NK-92 treated with Interleukin-12 subunit alpha and Interleukin-12 subunit beta, amount 100 ng/mL, for 24 hours (cell line): ENCODE measurements around the gene TAS2R38.

ENCODE experiments used
- DNase-seq: peaks from one replicate; lab custom pipeline; 2025; lab: John Stamatoyannopoulos, UW

Gene TAS2R38

DNA sequence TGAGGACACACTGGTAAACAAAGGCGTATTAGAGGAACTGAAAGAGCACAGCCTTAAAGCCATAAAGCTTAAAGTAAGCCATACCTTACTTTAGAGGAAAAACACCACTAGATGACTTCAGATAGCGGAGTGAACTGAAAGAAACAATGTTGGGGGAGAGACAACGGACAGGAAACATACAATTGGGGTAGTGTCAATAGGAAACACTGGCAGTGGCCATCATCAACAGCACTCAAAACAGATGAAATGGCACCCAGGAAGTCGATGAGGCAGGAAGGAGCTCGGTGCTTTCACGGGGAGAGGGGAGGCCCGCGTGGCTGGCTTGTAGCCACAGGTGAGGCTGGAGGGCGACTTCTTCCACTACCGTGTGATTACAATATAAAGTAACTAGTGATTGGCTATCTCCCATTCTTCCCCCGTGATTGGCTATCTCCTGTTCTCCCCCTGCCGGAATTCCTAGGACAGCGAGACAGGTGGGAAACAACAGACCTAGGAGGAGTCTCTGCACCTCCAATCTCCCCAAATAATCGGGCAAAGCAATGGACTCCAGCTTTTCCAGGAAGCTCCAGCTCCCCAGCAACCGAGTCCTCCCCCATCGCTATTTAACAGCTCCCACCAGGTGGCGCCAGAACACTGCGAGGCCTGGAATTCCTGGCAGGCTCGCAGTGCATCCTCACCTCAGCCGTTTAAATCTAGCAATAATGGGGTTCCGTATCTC, 2.4 kb upstream of the TAS2R38 start:
- peak; percentile 53 for DNase-seq

GRCh38 chr7:141974831-141975230, 1.3 kb upstream of the TAS2R38 start:
- DNase-seq, result no peak

DNA sequence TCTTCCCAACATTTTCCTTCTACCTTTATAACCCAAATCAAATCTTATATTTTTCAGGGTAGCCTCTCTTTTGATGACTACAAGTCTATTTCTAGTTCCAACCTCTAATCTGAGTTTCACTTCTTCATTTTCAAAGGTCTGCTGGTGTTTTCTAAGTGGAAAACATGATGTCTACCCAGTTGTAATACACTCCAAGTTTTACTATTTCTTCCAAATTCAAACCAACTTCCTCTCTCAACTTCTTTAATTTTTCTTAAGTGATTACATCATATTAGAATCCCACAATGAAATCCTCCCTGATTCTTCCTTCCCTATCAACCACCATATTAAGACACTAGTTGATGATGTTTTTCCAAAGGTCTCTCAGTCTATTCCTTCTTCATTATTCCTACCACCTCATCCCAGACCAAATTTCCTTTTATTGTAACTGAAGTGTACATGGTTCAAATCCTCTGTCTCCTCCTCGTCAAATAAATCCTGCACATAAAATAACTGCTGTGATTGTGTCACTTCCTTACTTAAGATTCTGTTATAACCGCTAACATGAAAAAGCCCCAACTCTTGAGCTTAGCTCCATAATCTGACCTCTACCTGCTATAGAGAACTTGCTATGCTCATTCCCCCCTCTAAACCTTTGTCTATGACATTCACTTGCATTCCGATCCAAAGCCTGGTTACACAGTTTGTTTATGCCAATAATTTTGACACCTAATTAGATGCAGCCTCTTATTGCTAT, 12.7 kb downstream of the TAS2R38 start:
- DNase-seq, result no peak

DNA sequence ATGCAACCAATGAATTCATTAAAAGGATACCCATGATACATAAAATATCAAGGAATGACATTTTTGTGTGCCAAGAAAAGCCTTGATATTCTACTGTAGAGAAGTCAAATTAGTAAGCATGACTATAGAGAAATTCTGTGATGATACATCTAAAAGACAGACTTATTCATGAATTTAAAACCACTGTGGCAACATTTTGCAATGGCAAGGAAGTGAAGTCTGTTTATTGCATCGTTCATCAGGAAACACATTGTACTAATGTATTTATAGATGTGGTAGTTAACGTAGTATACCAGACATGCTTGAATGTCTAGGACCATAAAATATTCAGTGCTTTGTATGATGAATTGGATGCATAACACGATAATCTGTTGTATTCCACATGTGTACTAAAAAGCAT, 17.5 kb downstream of the TAS2R38 start:
- no peak for DNase-seq

DNA sequence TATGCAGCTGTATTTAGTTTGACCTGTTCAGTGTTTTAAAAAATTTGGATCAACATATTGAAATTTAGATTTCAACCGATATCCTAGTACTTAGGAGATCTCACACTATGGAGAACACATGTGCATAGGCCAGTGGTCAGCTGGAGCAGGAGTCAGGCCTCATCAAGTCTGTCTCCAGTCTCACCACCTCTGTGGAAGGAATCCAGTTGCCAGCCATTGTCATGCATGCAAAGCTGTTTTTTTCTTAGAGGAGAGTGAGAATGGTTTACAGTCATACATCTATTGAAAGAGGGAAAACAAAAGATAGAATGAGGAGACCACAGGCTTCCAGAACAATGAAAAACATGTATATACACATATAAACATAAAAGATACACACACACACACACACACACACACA, 19.2 kb downstream of the TAS2R38 start:
- DNase-seq, result no peak

GRCh38 chr7:141952461-141952860, 21.1 kb downstream of the TAS2R38 start:
- no peak for DNase-seq

- DNase-seq, result no peak
These were observed 22.8 kb downstream of the TAS2R38 start for GRCh38 chr7:141950806-141951205.

- no peak for DNase-seq
These were observed 23.7 kb downstream of the TAS2R38 start for GRCh38 chr7:141949911-141950310.

- DNase-seq, result no peak
These were observed 24.1 kb downstream of the TAS2R38 start for GRCh38 chr7:141949451-141949850.

DNA sequence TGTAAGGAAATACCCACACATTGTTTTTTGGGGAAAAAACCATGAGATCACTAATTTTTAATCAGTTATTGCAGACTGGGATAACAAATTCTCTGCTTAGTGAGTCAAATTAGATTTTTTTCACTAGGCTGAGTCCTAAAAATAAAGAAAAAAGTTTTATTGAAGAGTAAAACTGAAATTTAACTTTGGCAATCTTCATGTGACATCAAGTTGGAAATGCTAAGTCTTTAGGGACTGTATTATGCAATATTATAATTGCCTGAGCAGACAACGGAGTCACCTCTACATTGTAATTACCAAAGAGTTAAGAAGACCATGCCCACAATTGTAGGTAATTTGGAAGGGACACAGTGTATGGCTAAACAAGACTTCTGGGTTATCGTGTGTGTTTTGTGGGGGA, 24.6 kb downstream of the TAS2R38 start:
- no peak for DNase-seq

DNA sequence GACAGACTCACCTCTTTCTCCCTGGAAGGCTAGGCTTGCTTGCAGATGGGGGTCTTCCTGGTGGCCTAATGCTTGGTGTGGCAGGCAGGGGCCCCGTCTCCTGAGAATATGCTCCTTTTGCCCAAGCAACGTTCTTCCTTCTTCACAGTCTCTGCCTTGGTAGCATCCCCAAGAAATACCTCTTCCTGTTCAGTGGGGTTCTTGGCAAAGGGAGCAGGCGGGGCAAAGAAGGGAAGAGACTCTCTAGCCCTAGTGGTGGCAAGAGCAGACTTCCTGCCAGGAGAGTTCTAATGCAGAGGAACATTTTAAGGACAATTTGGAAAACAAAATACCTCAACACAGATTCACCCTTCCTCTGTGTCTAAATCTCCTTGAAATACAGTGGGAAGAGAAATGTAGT, 26.8 kb downstream of the TAS2R38 start, which contains the start of gene CLEC5A:
Gene CLEC5A (minus strand): TSS at position 179 of the 400 bp plus-strand sequence. CDS start 682 bp downstream, outside the sequence.
- DNase-seq, result no peak

- no peak for DNase-seq
These were observed 28.2 kb downstream of the TAS2R38 start for GRCh38 chr7:141945356-141945755.

- DNase-seq, result no peak
These were observed 28.8 kb downstream of the TAS2R38 start for GRCh38 chr7:141944811-141945210.

DNA sequence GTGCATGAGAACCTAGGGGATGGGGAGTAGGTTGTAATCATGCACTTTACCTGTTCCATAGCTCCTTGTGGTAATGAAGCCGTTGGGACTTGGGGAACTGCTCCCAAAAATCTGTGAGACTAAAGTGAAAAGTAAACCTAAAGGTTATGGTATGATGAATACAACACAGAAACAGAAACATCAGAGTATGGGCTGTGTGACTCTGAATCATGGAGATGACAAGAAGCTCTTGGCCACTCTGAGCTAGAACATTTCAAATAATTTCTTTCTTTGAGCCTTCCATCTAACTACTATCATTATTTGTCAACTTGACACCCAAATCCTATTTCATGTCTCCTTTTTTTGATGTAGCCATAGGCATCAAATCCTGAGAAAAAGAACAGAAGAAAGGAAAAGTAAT, 29.7 kb downstream of the TAS2R38 start:
- DNase-seq, result no peak

DNA sequence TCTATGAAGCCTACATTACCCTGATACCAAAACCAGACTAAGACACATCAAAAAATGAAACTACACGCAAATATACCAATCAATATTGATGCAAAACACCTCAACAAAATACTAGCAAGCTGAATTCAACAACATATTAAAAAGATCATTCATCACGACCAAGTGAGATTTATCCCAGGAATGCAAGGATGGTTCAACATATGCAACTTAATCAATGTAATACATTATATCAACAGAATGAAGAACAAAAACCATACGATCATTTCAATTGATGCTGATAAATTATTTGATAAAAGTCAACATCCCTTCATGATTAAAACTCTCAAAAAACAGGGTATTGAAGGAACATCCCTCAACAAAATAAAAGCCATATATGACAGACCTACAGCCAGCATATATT, 32.5 kb downstream of the TAS2R38 start:
- no peak for DNase-seq

- DNase-seq, result no peak
These were observed 43.4 kb downstream of the TAS2R38 start for GRCh38 chr7:141930211-141930610.

DNA sequence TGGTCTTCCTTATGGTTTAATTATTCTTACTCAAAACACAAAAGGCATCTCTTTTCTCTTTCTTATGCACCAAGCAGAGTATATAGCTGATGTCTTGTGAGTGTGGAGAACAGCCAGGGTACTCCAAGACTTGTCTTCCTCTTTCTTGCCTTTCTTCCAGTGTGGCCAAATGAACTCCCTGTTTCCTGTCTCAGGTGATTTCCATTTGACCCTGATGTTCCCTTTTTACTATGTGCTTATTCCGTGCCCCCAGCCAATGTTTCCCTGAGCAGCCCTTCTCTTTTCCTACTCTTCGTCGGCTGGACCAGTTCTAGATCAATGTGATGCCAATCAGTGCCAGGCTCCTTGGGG, 44.8 kb downstream of the TAS2R38 start:
- no peak for DNase-seq

DNA sequence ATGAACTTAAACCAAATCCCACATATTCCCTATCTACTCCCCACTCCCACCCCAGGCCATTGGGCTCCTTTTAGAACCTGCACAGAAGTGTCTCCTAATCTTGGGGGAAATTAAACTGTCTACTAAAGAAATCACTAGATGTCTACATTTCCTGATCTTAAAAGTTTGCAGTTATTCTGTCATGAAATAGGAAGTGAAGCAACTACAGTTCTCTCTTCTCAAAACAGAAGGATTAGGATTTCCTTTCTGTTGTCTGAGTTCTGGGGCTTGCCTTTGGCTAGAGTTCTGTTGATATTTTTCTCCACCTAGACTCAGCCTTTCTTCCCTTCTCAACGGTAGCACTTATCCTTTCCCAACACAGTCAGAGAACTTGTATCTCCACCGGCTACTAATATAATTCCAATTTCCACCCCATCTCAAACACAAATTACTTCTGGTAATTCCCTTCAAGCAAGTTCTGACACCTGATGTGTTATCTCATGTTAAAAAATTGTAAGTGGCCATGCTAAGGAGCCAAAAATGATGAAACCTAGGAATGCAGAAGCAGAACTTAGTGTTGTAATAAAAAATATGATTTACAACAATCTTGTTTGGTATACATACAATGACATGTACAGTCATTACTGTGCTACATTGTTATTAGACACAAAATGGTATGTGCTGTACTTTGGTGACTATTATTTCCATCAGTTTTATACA, 45.3 kb downstream of the TAS2R38 start:
- DNase-seq, result no peak
